HFFc6 (cell line): ENCODE measurements around the gene PSMD3. TPM values are rescaled to one million over a fixed set of nuclear protein-coding genes. Genes with fewer than 3 reads are reported as not detected.

ENCODE experiments used
- DNase-seq: peaks from one replicate; pipeline ENCODE4 v3.0.0-alpha.2; 2018
- H3K27ac Mint-ChIP-seq: 2 replicates; pipeline ENCODE4 v1.8.0; 2020; ENCODE audit warnings: mild to moderate bottlenecking, mixed read lengths
- H3K27me3 Mint-ChIP-seq: 2 replicates; pipeline ENCODE4 v1.8.0; 2021; ENCODE audit warnings: mild to moderate bottlenecking, moderate library complexity, mixed read lengths; ENCODE audit not compliant: insufficient read depth
- H3K36me3 Mint-ChIP-seq: 2 replicates; pipeline ENCODE4 v1.8.0; 2021; ENCODE audit warnings: low read depth, mixed read lengths
- H3K4me1 Mint-ChIP-seq: 2 replicates; pipeline ENCODE4 v1.8.0; 2020; ENCODE audit warnings: low read depth, mixed read lengths
- H3K4me3 Mint-ChIP-seq: 2 replicates; pipeline ENCODE4 v1.8.0; 2020; ENCODE audit warnings: mild to moderate bottlenecking, moderate library complexity, mixed read lengths
- H3K9me3 Mint-ChIP-seq: 2 replicates; pipeline ENCODE4 v1.8.0; 2020; ENCODE audit warnings: mild to moderate bottlenecking, mixed read lengths
- total RNA-seq, 6 experiments: library from RNA; stranded (reverse); fragmentation: NEBNext Ultra II Directional; extraction: Animal tissue kit (Norgen Biotek cat#: 25700); gene quantifications; 2 replicates in 1 of 6; 3 replicates in 5 of 6; pipeline ENCODE4 v1.2.3, GENCODE V29; 2021
- TF ChIP-seq, protein P1 (sequence below): fragments of 200-600 bp; sonication (generic); IDR thresholded peaks from 2 replicates; pipeline ENCODE4 v1.5.0; 2021; ENCODE audit warnings: antibody characterized with exemption, mild to moderate bottlenecking

The PSMD3 gene
- total RNA-seq, 6 experiments from 2014 or later: 143 to 169 (median 160) TPM

DNA sequence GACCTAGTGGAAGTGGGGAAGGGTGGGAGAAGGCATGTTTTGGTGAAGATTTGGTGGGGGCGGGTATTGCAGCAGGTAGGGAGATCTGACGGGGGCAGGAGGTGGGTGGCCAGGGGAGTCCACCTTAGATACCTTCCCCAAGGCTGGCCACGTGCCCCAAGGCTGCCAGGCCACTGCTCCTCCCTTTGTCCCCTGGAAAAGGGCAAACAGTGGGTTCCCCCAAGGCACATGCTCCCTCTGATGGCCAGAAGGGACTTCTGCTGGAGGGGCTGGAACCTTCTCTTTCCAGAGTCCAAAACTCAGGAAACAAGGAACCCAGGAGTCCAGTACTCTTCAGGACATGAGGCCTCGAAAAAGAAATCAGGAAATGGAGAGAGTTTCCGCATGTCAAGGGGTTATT is 6.2 kb upstream of the PSMD3 start:
- Mint-ChIP-seq H3K4me1 (peaks cover 32% of the 10 kb centered on the region), H3K27ac (peak overlapping the region; percentile 52; the same call in 1 of the 2 replicates), H3K4me3 (no peak overlapping the region), H3K9me3 (no peaks in the 10 kb centered on the region), H3K36me3 (no peaks in the 10 kb centered on the region), H3K27me3 (peaks cover 2% of the 10 kb centered on the region)
- TF ChIP-seq, protein P1, sequence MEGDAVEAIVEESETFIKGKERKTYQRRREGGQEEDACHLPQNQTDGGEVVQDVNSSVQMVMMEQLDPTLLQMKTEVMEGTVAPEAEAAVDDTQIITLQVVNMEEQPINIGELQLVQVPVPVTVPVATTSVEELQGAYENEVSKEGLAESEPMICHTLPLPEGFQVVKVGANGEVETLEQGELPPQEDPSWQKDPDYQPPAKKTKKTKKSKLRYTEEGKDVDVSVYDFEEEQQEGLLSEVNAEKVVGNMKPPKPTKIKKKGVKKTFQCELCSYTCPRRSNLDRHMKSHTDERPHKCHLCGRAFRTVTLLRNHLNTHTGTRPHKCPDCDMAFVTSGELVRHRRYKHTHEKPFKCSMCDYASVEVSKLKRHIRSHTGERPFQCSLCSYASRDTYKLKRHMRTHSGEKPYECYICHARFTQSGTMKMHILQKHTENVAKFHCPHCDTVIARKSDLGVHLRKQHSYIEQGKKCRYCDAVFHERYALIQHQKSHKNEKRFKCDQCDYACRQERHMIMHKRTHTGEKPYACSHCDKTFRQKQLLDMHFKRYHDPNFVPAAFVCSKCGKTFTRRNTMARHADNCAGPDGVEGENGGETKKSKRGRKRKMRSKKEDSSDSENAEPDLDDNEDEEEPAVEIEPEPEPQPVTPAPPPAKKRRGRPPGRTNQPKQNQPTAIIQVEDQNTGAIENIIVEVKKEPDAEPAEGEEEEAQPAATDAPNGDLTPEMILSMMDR: no peak
- DNase-seq: no peak

- Mint-ChIP-seq H3K27me3 (peaks cover 2% of the 10 kb centered on the region), H3K9me3 (no peaks in the 10 kb centered on the region), H3K4me1 (peaks cover 41% of the 10 kb centered on the region), H3K27ac (no peak overlapping the region), H3K36me3 (no peaks in the 10 kb centered on the region), H3K4me3 (no peak overlapping the region)
- TF ChIP-seq, protein P1: no peak
- no peak for DNase-seq
Measured at GRCh38 chr17:39975801-39976200, 4.8 kb upstream of the PSMD3 start.

- Mint-ChIP-seq H3K27me3 (no peaks in the 10 kb centered on the region; the same call in none of the 2 replicates), H3K4me1 (peaks cover 39% of the 10 kb centered on the region), H3K27ac (peak overlapping the region; percentile 91), H3K9me3 (no peaks in the 10 kb centered on the region), H3K36me3 (peaks cover 11% of the 10 kb centered on the region), H3K4me3 (peak overlapping the region; percentile 98)
- peak; percentile 97 for DNase-seq
- TF ChIP-seq, protein P1: no peak
Measured at GRCh38 chr17:39979016-39979670, 1.5 kb upstream of the PSMD3 start.

- Mint-ChIP-seq H3K9me3 (no peaks in the 10 kb centered on the region), H3K36me3 (peaks cover 11% of the 10 kb centered on the region), H3K27ac (peak overlapping the region; percentile 91), H3K4me3 (peak overlapping the region; percentile 98), H3K4me1 (peaks cover 36% of the 10 kb centered on the region), H3K27me3 (no peaks in the 10 kb centered on the region; the same call in 1 of the 2 replicates)
- TF ChIP-seq, protein P1: no peak
- peak; percentile 24 for DNase-seq
Measured at GRCh38 chr17:39979893-39980350, 685 bp upstream of the PSMD3 start.

DNA sequence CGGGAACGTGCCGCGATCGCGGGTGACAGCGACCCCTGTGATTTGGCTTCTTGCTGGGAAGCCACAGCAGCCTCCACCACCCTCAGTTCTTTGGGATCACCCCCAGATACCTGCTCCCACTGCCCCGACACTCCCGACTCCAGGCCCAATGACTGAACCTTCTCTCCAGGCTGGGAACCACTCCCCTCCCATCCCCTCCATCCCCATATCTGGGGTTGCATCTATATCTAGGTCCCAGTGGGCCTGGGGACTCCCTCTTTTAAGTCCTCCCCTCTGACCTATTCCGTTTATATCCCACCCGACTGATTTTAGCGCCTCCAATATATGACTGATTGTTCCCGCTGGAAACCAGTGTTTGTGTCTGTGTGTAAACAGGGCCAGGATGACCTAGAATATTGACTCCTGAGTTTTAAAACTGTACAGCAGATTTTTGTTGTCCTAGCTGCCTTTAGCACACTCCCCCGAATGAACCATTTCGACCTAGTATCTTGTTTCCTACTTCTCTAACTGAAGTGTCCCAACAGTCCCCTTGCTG is 667 bp downstream of the PSMD3 start:
- Mint-ChIP-seq H3K27me3 (no peaks in the 10 kb centered on the region; the same call in 1 of the 2 replicates), H3K27ac (peak overlapping the region; percentile 91), H3K4me1 (peaks cover 36% of the 10 kb centered on the region), H3K36me3 (peaks cover 14% of the 10 kb centered on the region), H3K4me3 (peak overlapping the region; percentile 98), H3K9me3 (no peaks in the 10 kb centered on the region)
- TF ChIP-seq, protein P1: no peak
- no peak for DNase-seq
